GM10248 (cell line): ENCODE data around the gene ATM.

Experiments used
- CTCF ChIA-PET: fragments of 300-600 bp; sonication (Branson Sonifier 250); formaldehyde crosslinking; extraction: SDS; loops from one replicate; lab custom pipeline; 2021; ENCODE audit warnings: antibody characterized with exemption; lab: Yijun Ruan, JAX
- POLR2A ChIA-PET: fragments of 350-650 bp; sonication (Branson Sonifier 250); formaldehyde crosslinking; extraction: SDS; loops from one replicate; lab custom pipeline; 2020; ENCODE audit warnings: antibody characterized with exemption; lab: Yijun Ruan, JAX
- DNase-seq: peaks from one replicate; pipeline ENCODE4 v3.0.0; 2012; ENCODE audit errors: extremely low spot score
- TF ChIP-seq, protein P1 (sequence below): IDR thresholded peaks from 2 replicates; pipeline ENCODE4 v1.5.1; 2012; ENCODE audit warnings: mild to moderate bottlenecking, low read depth; ENCODE audit errors: extremely low read depth, missing control alignments, control extremely low read depth

Gene ATM

DNA sequence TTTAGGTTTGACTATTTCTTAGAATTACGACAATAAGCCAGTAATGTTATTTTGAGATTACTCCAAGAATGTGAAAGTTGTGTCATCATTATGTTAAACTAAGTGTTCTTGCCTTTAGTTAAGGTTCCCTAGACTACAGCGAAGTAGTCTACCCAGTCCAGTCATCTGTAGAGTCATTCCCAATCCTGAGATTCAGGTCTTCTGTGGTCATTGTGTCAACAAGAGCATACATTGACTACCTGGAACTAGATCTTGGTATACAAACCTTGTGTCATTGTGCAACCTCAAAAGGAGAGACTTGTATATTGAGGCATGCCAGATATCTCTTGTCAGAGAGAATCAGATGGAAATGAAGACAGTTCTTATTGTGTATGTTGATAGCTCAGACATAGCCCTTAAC, 115.9 kb downstream of the ATM start:
- CTCF ChIA-PET, result no interaction called here
- POLR2A ChIA-PET, result no interaction called here
- TF ChIP-seq, protein P1, sequence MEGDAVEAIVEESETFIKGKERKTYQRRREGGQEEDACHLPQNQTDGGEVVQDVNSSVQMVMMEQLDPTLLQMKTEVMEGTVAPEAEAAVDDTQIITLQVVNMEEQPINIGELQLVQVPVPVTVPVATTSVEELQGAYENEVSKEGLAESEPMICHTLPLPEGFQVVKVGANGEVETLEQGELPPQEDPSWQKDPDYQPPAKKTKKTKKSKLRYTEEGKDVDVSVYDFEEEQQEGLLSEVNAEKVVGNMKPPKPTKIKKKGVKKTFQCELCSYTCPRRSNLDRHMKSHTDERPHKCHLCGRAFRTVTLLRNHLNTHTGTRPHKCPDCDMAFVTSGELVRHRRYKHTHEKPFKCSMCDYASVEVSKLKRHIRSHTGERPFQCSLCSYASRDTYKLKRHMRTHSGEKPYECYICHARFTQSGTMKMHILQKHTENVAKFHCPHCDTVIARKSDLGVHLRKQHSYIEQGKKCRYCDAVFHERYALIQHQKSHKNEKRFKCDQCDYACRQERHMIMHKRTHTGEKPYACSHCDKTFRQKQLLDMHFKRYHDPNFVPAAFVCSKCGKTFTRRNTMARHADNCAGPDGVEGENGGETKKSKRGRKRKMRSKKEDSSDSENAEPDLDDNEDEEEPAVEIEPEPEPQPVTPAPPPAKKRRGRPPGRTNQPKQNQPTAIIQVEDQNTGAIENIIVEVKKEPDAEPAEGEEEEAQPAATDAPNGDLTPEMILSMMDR, result no peak
- DNase-seq, result no peak

DNA sequence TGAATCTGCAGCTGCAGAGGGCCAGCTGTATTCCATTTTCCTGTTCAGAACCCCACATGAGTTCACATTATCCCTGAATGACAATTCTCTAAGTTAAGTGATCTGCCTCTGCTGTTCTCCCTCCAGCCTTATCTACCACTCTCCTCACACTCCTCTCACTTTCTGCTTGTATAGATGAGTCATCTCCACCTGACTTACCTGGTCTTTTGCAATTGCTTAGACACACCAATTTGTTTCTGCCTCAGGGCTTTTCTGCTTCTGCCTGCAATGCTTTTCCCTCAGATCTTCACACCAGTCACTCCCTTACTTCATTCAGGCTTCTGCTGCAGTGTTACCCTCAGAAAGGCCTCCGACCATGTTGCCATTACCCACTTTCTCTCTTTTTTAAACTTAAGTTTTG, 118.1 kb downstream of the ATM start:
- no peak for DNase-seq
- CTCF ChIA-PET, result no interaction called here
- TF ChIP-seq, protein P1, result no peak
- POLR2A ChIA-PET, result no interaction called here

DNA sequence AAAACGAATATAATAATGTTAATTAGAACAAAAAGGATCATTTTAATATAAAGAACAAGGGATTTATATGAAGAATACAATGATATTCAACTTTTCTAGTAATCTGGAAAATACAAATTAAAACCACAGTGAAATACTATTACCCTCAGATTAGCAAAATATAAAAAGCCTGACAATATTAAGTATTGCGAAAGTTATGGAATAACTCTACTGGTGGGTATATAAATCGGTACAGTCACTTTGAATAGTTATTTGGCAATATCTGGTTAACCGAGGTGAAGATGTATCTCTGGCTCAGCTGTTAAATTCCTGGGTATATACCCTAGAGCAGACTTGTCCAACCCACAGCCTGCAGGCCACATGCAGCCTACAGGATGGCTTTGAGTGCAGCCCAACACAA, 118.8 kb downstream of the ATM start:
- TF ChIP-seq, protein P1, result no peak
- DNase-seq, result no peak
- POLR2A ChIA-PET, result no interaction called here
- CTCF ChIA-PET, result interaction anchor here (0.7 to 1.7 kb wide), 3 partner anchors 19 to 305 kb away, joined by 3 to 4 read pairs (median 4); no protein-coding TSS in a partner anchor

DNA sequence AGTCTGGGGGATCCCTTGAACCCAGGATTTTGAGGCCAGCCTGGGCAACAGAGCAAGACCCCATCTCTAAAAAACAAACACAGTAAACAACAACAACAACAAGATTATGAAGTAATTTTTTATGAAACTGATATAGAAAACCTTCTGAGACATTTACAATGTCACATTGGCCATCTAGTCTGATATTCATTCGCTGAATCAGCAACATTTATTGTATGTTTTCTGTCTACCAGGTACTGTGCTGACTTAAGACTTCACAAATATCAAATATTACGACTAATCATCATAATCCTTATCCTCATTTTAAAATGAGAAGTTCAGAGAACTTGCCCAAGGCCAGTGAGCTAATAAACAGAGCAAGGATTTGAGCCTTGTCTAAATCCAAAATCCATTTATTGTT, 120.8 kb downstream of the ATM start:
- TF ChIP-seq, protein P1, result no peak
- ChIA-PET POLR2A (interaction anchor here (0.6 kb wide), 1 partner anchor 371 kb away, joined by 3 read pairs; no protein-coding TSS in a partner anchor), CTCF (interaction anchor here (1.3 to 1.9 kb wide), 2 partner anchors 9 to 10 kb away, joined by 4 to 6 read pairs; no protein-coding TSS in a partner anchor)
- no peak for DNase-seq

DNA sequence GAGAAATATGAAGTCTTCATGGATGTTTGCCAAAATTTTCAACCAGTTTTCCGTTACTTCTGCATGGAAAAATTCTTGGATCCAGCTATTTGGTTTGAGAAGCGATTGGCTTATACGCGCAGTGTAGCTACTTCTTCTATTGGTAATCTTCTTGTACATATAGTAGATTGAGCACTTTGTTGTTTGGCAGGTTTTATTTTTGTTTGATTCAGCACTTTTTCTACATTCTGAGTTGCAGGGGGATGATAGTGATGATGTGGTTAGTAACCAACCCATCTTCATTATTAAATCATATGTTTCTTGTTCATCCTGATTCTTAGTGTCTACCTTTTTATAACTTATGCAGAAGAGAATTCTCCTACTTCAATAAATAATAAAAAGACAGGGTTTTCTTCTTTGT, 122.9 kb downstream of the ATM start:
- DNase-seq, result no peak
- ChIA-PET POLR2A (no interaction called here), CTCF (interaction anchor here (0.7 to 1.5 kb wide), 3 partner anchors 17 to 145 kb away, joined by 3 read pairs; no protein-coding TSS in a partner anchor)
- TF ChIP-seq, protein P1, result no peak

DNA sequence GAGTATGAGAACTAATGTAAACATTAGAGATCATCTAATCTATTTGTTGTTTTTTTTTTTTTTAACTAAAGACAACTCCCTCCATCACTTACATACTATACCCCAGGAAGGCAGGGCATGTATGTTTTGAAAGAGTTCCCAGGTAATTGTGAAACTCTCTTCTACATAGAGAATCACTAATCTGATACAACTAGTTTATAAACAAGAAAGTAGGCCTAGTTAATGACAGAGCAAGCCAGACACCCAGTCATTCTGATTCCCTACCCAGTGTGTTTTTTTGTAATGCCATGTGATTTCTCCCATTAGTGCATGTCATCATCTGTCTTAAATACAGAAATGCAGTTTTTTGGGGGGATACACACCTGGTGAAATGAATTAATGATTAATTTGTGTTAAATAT, 123.6 kb downstream of the ATM start:
- ChIA-PET POLR2A (no interaction called here), CTCF (no interaction called here)
- TF ChIP-seq, protein P1, result no peak
- DNase-seq, result no peak
